Heart left ventricle (tissue), 13 donors: ENCODE results near the gene SUMF1.

Source experiments
- CTCF ChIP-seq, 12 donors: fragments of 200-600 bp; sonication (generic) in 4 of 12; IDR thresholded peaks; one replicate each; pipeline versions ENCODE4 v1.5.0 to v1.8.0; 2018 to 2022; ENCODE audit warnings: antibody characterized with exemption in 12 of 12, mild to moderate bottlenecking in 5 of 12
- POLR2A ChIP-seq, 2 donors: fragments of 450-650 bp; IDR thresholded peaks; one replicate each; pipeline ENCODE4 v1.6.1; 2017; ENCODE audit warnings: antibody characterized with exemption in 2 of 2, mild to moderate bottlenecking in 2 of 2, moderate library complexity in 2 of 2
- donor health status: ischemic (EF 13 %, LVEDD 7.1; RV severe dilation, severe dysfunction).
- donor health status: DM: no; HTN: yes; CAD: no.
- donor health status: DM: no; HTN: no; CAD: no.
- donor health status: ischemic (EF 25% LVEDD 6.9; RV normal size, moderate dysfunction).
- donor health status: ischemic (EF 25% LVEDD 5.7; RV mildly dilated, moderate dysfunction).
- donor health status: ischemic (EF 35%, LVEDD 5.7; RV mildly dilated, moderate dysfunction).
- donor health status: nonischemic (EF 11% LVEDD 7.7; RV severe dilation, severe dysfunction).
- donor health status: DM: yes; HTN: yes; CAD: no.
- donor health status: PGD.
- donor health status: ischemic (EF 29% LVEDD 5.4; RV normal size, mild dysfunction).
- donor health status: nonischemic (EF 23%, LVEDD 6.1; RV moderate dilation, normal function).

GRCh38 chr3:4398941-4399245, 68.2 kb downstream of the SUMF1 start:
- TF ChIP-seq CTCF (IDR thresholded peaks at IDR 0.05), result no peak
- TF ChIP-seq POLR2A (IDR thresholded peaks at IDR 0.05), result no peak
